Upper lobe of right lung (tissue), 1 donor: ENCODE measurements around the gene ILK. TPM values are rescaled to one million over a fixed set of nuclear protein-coding genes. Genes with fewer than 3 reads are reported as not detected.

Experiments
- ATAC-seq: fragments of 200-7000 bp; cut with Tn5 transposase; one replicate; pipeline ENCODE4 v1.9.1; 2020; ENCODE audit warnings: mild to moderate bottlenecking, moderate library complexity
- DNase-seq: peaks from one replicate; pipeline ENCODE4 v3.0.0-alpha.2; 2020
- H3K27ac ChIP-seq: fragments of 200-600 bp; one replicate; pipeline ENCODE4 v1.8.0; 2022
- H3K27me3 ChIP-seq: fragments of 200-600 bp; one replicate; pipeline ENCODE4 v1.8.0; 2022; ENCODE audit warnings: mild to moderate bottlenecking
- H3K36me3 ChIP-seq: fragments of 200-600 bp; one replicate; pipeline ENCODE4 v1.8.0; 2022
- H3K4me1 ChIP-seq: fragments of 200-600 bp; one replicate; pipeline ENCODE4 v1.8.0; 2022
- H3K4me3 ChIP-seq: fragments of 200-600 bp; one replicate; pipeline ENCODE4 v1.8.0; 2022; ENCODE audit warnings: mild to moderate bottlenecking
- H3K9me3 ChIP-seq: fragments of 200-600 bp; one replicate; pipeline ENCODE4 v1.8.0; 2022
- intact Hi-C: fragments of 100-400 bp; cut with DNase I; formaldehyde crosslinking; loops from one replicate; pipeline ENCODE4 v1.11.0; 2022
- total RNA-seq: library from RNA; stranded (reverse); fragmentation: NEBNext Ultra II Directional; extraction: Animal tissue kit (Norgen Biotek cat#: 25700); gene quantifications from one replicate; pipeline ENCODE4 v1.2.1, GENCODE V29; 2021
- TF ChIP-seq, protein P1 (sequence below): fragments of 200-600 bp; IDR thresholded peaks from one replicate; pipeline ENCODE4 v1.8.0; 2022; ENCODE audit warnings: antibody characterized with exemption
- donor health status: DM: no; HTN: yes; CAD: no; lungs with severe emphysema.

ILK gene
- total RNA-seq, 1 donor from 2014 or later, result 148 TPM

DNA sequence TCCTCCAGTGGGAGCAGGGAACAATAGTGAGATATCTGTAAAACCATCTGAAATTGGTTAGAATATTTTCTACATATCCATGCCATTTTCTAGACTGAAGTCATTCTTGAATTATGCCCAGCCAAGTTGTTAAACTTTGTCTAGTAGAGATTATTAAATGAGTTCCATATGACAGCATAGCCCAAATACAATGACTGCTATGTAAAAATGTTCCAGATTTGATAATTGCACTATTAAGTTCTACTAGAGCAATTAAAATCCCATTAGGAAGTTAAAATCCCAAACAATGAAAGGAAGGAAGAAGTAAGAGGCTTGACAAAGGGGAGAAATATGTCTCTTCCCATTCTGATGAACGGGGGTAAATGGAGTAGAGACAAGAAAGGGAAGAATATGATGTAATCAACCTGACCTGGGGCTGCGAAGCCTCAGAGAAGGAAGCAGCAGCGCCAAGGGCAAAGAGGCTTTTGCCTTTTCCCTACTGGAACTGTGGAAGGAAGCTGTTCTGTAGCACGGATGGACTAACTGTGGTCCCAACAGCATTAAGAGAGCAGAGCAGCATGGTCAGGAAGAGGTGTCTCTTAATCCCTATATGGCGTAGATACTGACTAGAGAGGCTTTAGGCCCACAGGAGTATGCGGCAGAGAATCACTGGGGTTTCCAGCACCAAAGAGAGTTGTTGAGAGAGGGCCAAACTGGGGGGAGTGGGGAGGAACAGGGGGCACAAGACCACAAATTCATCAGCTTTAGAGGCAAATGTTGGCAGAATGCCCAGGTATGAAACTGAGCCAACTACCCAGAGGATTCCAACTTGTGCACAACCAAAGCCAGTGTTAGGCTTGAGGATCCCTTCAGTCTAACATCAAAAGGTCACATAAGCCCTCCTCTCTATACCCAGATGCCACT, 26.9 kb upstream of the ILK start:
- intact Hi-C loops, result no loop called here
- Histone ChIP-seq H3K27me3 (no peaks in the 10 kb centered on the region), H3K4me3 (no peak overlapping the region), H3K9me3 (no peaks in the 10 kb centered on the region), H3K4me1 (peaks cover 6% of the 10 kb centered on the region), H3K36me3 (no peaks in the 10 kb centered on the region), H3K27ac (no peak overlapping the region)
- DNase-seq (no peak), ATAC-seq (peak; percentile 57)
- TF ChIP-seq, protein P1, sequence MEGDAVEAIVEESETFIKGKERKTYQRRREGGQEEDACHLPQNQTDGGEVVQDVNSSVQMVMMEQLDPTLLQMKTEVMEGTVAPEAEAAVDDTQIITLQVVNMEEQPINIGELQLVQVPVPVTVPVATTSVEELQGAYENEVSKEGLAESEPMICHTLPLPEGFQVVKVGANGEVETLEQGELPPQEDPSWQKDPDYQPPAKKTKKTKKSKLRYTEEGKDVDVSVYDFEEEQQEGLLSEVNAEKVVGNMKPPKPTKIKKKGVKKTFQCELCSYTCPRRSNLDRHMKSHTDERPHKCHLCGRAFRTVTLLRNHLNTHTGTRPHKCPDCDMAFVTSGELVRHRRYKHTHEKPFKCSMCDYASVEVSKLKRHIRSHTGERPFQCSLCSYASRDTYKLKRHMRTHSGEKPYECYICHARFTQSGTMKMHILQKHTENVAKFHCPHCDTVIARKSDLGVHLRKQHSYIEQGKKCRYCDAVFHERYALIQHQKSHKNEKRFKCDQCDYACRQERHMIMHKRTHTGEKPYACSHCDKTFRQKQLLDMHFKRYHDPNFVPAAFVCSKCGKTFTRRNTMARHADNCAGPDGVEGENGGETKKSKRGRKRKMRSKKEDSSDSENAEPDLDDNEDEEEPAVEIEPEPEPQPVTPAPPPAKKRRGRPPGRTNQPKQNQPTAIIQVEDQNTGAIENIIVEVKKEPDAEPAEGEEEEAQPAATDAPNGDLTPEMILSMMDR, result no peak

DNA sequence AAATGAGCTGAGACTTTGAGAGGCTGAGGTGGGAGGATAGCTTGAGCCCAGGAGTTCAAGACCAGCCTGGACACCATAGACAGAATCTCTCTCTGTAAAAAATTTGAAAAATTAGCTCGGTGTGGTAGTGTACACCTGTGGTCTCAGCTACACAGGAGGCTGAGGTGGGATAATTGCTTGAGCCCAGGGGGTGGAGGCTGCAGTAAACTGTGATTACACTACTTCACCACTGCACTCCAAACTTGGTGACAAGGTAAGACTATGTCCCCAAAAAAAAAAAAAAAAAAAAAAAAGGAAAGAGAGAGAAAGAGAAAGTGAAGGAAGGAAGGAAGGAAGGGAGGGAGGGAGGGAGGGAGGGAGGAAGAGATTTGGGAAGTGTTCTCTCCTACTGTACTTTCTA, 25.4 kb upstream of the ILK start:
- DNase-seq, result no peak
- Histone ChIP-seq H3K27ac (no peak overlapping the region), H3K4me1 (peaks cover 6% of the 10 kb centered on the region), H3K36me3 (no peaks in the 10 kb centered on the region), H3K9me3 (peaks cover under 1% of the 10 kb centered on the region), H3K4me3 (no peak overlapping the region), H3K27me3 (no peaks in the 10 kb centered on the region)
- no peak for ATAC-seq
- intact Hi-C loops, result no loop called here
- TF ChIP-seq, protein P1, result no peak

DNA sequence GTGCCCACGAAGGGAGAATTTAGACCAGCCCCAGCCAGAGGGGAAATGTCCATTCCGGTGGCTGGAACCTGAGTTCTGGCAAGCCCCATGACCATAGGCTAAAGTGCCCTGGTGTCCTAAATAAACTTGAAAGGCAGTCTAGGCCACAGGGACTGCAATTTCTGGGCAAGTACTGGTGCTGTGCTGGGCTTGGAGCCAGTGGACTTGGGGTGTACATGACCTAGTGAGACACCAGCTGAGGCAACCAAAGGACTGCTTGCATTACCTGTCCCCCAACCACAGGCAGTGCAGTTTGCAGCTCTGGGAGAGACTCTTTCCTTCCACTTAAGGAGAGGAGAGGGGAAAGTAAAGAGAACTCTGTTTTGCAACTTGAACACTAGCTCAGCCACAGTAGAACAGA, 23.9 kb upstream of the ILK start:
- ATAC-seq, result no peak
- DNase-seq, result no peak
- Histone ChIP-seq H3K36me3 (no peaks in the 10 kb centered on the region), H3K9me3 (peaks cover 12% of the 10 kb centered on the region), H3K27ac (no peak overlapping the region), H3K27me3 (no peaks in the 10 kb centered on the region), H3K4me1 (peaks cover 6% of the 10 kb centered on the region), H3K4me3 (no peak overlapping the region)
- TF ChIP-seq, protein P1, result no peak
- intact Hi-C loops, result no loop called here

DNA sequence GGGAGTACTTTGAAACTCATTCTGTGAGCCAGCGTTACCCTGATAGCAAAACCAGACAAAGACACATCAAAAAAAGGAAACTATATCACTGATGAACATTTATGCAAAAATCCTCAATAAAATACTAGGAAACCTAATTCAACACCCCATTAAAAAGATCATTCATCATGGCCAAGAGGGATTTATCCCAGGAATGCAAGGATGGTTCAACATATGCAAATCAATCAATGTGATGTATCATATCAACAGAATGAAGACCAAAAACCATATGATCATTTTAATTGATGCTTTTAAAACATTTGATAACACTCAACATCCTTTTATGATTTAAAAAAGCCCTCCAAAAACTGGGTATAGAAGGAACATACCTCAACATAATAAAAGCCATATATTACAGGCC, 20.0 kb upstream of the ILK start:
- intact Hi-C loops, result no loop called here
- no peak overlapping the region for H3K27ac ChIP-seq
- DNase-seq, result no peak
- no peaks in the 10 kb centered on the region for H3K4me1 ChIP-seq
- TF ChIP-seq, protein P1, result no peak
- no peaks in the 10 kb centered on the region for H3K36me3 ChIP-seq
- H3K9me3 ChIP-seq, result peaks cover 12% of the 10 kb centered on the region
- no peak for ATAC-seq
- no peak overlapping the region for H3K4me3 ChIP-seq
- no peaks in the 10 kb centered on the region for H3K27me3 ChIP-seq

DNA sequence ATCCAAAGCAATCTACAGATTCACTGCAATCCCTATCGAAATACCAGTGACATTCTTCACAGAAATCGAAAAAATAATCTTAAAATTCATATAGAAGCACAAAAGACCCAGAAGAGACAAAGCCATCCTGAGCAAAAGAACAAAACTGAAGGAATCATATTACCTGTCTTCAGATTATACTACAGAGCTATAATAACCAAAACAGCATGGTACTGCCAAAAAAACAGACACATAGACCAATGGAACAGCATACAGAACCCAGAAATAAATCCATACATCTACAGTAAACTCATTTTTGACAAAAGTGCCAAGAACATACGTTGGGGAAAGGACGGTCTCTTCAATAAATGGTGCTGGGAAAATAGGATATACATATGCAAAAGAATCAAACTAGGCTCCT, 19.0 kb upstream of the ILK start:
- Histone ChIP-seq H3K4me3 (no peak overlapping the region), H3K4me1 (no peaks in the 10 kb centered on the region), H3K9me3 (peaks cover 12% of the 10 kb centered on the region), H3K36me3 (no peaks in the 10 kb centered on the region), H3K27ac (no peak overlapping the region), H3K27me3 (no peaks in the 10 kb centered on the region)
- ATAC-seq (no peak), DNase-seq (no peak)
- TF ChIP-seq, protein P1, result no peak
- intact Hi-C loops, result no loop called here
